ENCODE results near the gene CACNG7. TPM values are rescaled to one million over a fixed set of nuclear protein-coding genes. Genes with fewer than 3 reads are reported as not detected.

CACNG7 gene
- total and polyA plus RNA-seq, 7 experiments from 2014 or later: not detected

DNA sequence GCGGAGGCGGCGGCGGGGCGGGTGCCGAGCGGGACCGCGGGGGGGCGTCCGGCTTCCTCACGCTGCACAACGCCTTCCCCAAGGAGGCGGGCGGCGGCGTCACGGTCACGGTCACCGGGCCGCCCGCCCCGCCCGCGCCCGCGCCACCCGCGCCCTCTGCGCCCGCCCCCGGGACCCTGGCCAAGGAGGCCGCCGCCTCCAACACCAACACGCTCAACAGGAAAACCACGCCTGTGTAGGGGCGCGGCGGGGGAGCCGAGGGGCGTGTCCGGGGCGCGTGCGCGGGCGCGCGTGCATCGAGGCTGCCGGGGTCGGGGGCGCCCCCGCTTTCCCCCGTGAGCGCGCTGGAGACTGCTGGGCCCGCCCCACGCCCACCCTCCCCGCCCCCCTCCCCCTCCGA is 73.5 kb downstream of the CACNG7 start:
- H3K4me3 Mint-ChIP-seq: peak overlapping the region in 1 of 10 donors; percentile 81
- peaks cover 3 to 15% (median 11%) of the 10 kb centered on the region in 5 donors for H3K36me3 Mint-ChIP-seq
- no peak overlapping the region for H3K4me3 ChIP-seq (ENCODE audit: low read length)
- peaks cover 34 to 41% (median 37%) of the 10 kb centered on the region in 5 donors for H3K27me3 Mint-ChIP-seq
- CTCF ChIA-PET: no interaction called here
- no peak overlapping the region for H3K27ac ChIP-seq (ENCODE audit: low read depth, low read length)
- no peak overlapping the region for H3K27ac Mint-ChIP-seq
- H3K27me3 ChIP-seq (ENCODE audit: control insufficient read depth in 2 of 2, insufficient read depth in 2 of 2, low read length in 2 of 2): peaks cover 6 to 22% of the 10 kb centered on the region in 2 donors
- H3K36me3 ChIP-seq (ENCODE audit: control insufficient read depth in 2 of 3, insufficient read depth in 3 of 3, low read length in 3 of 3): no peaks in the 10 kb centered on the region
- ATAC-seq (peak; percentile 50), DNase-seq (no peak)
- POLR2A ChIA-PET: no interaction called here
- H3K4me1 ChIP-seq (ENCODE audit: control insufficient read depth in 2 of 2, insufficient read depth in 2 of 2, low read length in 2 of 2): peaks cover 0 to 5% of the 10 kb centered on the region in 2 donors
- peaks cover 11 to 36% (median 27%) of the 10 kb centered on the region in 7 donors for H3K4me1 Mint-ChIP-seq
- H3K9me3 Mint-ChIP-seq: peaks cover 0 to 23% (median 8%) of the 10 kb centered on the region in 11 donors
- peaks cover 0 to 4% (median 0%) of the 10 kb centered on the region in 3 experiments for H3K9me3 ChIP-seq (ENCODE audit: control insufficient read depth in 2 of 3, low read length in 3 of 3)
- intact Hi-C loops (cut with micrococcal nuclease): no loop called here

GRCh38 chr19:53983457-53984289 is 74.6 kb downstream of the CACNG7 start:
- CTCF ChIA-PET: no interaction called here
- Mint-ChIP-seq H3K27me3 (peaks cover 30 to 31% (median 31%) of the 10 kb centered on the region in 5 donors), H3K4me3 (no peak overlapping the region), H3K36me3 (peaks cover 3 to 15% (median 11%) of the 10 kb centered on the region in 5 donors), H3K4me1 (peaks cover 8 to 30% (median 24%) of the 10 kb centered on the region in 7 donors), H3K27ac (no peak overlapping the region), H3K9me3 (peaks cover 0 to 20% (median 8%) of the 10 kb centered on the region in 11 donors)
- Histone ChIP-seq H3K4me1 (ENCODE audit: control insufficient read depth in 2 of 2, insufficient read depth in 2 of 2, low read length in 2 of 2) (no peaks in the 10 kb centered on the region), H3K36me3 (ENCODE audit: control insufficient read depth in 2 of 3, insufficient read depth in 3 of 3, low read length in 3 of 3) (no peaks in the 10 kb centered on the region), H3K27me3 (ENCODE audit: control insufficient read depth in 2 of 2, insufficient read depth in 2 of 2, low read length in 2 of 2) (peaks cover 6 to 22% of the 10 kb centered on the region in 2 donors), H3K4me3 (ENCODE audit: low read length) (no peak overlapping the region), H3K9me3 (ENCODE audit: control insufficient read depth in 2 of 3, low read length in 3 of 3) (peaks cover 0 to 4% (median 0%) of the 10 kb centered on the region in 3 experiments), H3K27ac (ENCODE audit: low read depth, low read length) (no peak overlapping the region)
- no peak for ATAC-seq
- DNase-seq: no peak
- intact Hi-C loops (cut with micrococcal nuclease): no loop called here
- POLR2A ChIA-PET: no interaction called here

DNA sequence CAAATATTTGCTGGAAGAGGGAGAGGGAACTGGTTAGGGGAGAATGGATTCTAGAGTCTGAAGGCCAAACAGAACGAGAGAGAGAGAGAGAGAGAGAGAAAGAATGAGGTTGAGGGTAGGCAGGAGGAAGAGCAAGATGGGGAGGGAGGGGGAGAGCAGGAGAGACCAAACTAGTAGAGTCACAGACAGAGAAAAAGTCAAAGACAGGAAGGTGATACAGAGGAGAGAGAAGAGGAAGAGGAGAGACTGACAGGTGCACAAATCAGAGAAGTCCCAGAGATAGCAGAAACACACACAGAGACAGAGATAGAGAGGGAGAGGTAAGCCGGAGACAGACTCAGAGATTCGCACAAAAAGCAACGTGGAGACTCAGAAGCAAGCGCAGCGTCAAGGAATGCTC is 76.8 kb downstream of the CACNG7 start:
- peaks cover 9 to 15% (median 13%) of the 10 kb centered on the region in 5 donors for H3K27me3 Mint-ChIP-seq
- Histone ChIP-seq H3K27ac (ENCODE audit: low read depth, low read length) (no peak overlapping the region), H3K4me3 (ENCODE audit: low read length) (no peak overlapping the region), H3K9me3 (ENCODE audit: control insufficient read depth in 2 of 3, low read length in 3 of 3) (no peaks in the 10 kb centered on the region), H3K36me3 (ENCODE audit: control insufficient read depth in 2 of 3, insufficient read depth in 3 of 3, low read length in 3 of 3) (no peaks in the 10 kb centered on the region), H3K27me3 (ENCODE audit: control insufficient read depth in 2 of 2, insufficient read depth in 2 of 2, low read length in 2 of 2) (peaks cover under 1 to 14% of the 10 kb centered on the region in 2 donors), H3K4me1 (ENCODE audit: control insufficient read depth in 2 of 2, insufficient read depth in 2 of 2, low read length in 2 of 2) (no peaks in the 10 kb centered on the region)
- no peak overlapping the region for H3K4me3 Mint-ChIP-seq
- DNase-seq (no peak), ATAC-seq (no peak)
- peaks cover 0 to 3% (median 2%) of the 10 kb centered on the region in 5 donors for H3K36me3 Mint-ChIP-seq
- peaks cover 0 to 11% (median 8%) of the 10 kb centered on the region in 7 donors for H3K4me1 Mint-ChIP-seq
- ChIA-PET CTCF (no interaction called here), POLR2A (no interaction called here)
- peaks cover 0 to 5% (median 2%) of the 10 kb centered on the region in 11 donors for H3K9me3 Mint-ChIP-seq
- intact Hi-C loops (cut with micrococcal nuclease): no loop called here
- H3K27ac Mint-ChIP-seq: no peak overlapping the region

- peaks cover 18 to 26% (median 20%) of the 10 kb centered on the region in 5 donors for H3K27me3 Mint-ChIP-seq
- DNase-seq: no peak
These were observed 79.9 kb downstream of the CACNG7 start for GRCh38 chr19:53988981-53989380.

DNA sequence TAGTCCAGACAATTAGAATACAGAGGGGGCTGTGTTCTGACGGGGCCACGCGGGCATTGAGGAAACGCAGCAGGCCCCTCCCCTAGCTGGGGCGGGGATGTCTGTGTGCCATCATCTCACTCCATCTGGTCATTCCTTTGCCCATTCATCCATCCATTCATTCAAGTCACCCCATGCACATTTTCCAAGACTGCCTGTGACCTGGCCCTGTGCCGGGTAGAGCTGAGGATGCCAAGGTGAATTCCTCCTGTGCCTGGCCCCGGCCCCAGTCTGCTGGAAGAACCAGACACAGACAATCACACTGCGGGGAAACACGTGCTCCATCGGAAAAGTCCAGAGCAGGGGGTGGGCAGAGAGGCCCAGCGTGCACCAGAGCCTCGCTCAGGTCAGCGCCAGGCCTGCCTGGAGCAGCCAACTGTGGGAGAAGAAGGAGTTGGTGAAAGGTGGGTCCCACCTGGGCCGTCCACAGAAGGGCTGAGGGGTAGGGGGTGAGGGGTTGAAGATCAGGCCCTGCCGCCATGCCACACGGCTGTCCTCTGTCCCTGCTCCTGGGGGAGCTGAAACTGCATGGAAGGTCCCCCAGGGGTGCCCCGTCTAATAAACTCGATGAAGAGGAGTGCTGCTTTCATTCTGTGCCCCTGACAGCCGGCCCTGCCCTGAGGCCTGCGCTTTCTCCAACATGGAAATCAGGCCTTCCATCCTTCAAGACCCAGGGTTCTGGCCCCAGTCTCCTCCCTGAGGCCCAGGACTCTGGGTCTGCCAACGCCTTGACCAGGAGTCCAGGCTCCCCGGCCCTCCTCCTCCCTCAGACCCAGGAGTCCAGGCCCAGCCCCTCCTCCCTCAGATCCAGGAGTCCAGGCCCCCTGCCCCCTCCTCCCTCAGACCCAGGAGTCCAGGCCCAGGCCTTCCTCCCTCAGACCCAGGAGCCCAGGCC is 80.8 kb downstream of the CACNG7 start:
- CTCF ChIA-PET: no interaction called here
- Histone ChIP-seq H3K36me3 (ENCODE audit: control insufficient read depth in 2 of 3, insufficient read depth in 3 of 3, low read length in 3 of 3) (no peaks in the 10 kb centered on the region), H3K27ac (ENCODE audit: low read depth, low read length) (no peak overlapping the region), H3K4me1 (ENCODE audit: control insufficient read depth in 2 of 2, insufficient read depth in 2 of 2, low read length in 2 of 2) (no peaks in the 10 kb centered on the region), H3K9me3 (ENCODE audit: control insufficient read depth in 2 of 3, low read length in 3 of 3) (no peaks in the 10 kb centered on the region), H3K27me3 (ENCODE audit: control insufficient read depth in 2 of 2, insufficient read depth in 2 of 2, low read length in 2 of 2) (peaks cover 0 to 8% of the 10 kb centered on the region in 2 donors), H3K4me3 (ENCODE audit: low read length) (no peak overlapping the region)
- POLR2A ChIA-PET: no interaction called here
- no peak overlapping the region for H3K27ac Mint-ChIP-seq
- peaks cover 0 to 10% (median 6%) of the 10 kb centered on the region in 7 donors for H3K4me1 Mint-ChIP-seq
- peaks cover 0 to 2% (median 0%) of the 10 kb centered on the region in 11 donors for H3K9me3 Mint-ChIP-seq
- DNase-seq (no peak), ATAC-seq (no peak)
- H3K36me3 Mint-ChIP-seq: no peaks in the 10 kb centered on the region
- intact Hi-C loops (cut with micrococcal nuclease): no loop called here
- H3K27me3 Mint-ChIP-seq: peaks cover 25 to 34% (median 29%) of the 10 kb centered on the region in 5 donors
- peak overlapping the region in 1 of 10 donors; percentile 29 for H3K4me3 Mint-ChIP-seq

More at GRCh38 chr19:53988981-53989380, 79.9 kb downstream of the CACNG7 start:
- Mint-ChIP-seq H3K4me1 (peaks cover 0 to 10% (median 6%) of the 10 kb centered on the region in 7 donors), H3K36me3 (no peaks in the 10 kb centered on the region), H3K27ac (peak overlapping the region in 1 of 9 donors; percentile 67), H3K4me3 (peak overlapping the region in 1 of 10 donors; percentile 3), H3K9me3 (no peaks in the 10 kb centered on the region)
- Histone ChIP-seq H3K9me3 (ENCODE audit: control insufficient read depth in 2 of 3, low read length in 3 of 3) (no peaks in the 10 kb centered on the region), H3K27me3 (ENCODE audit: control insufficient read depth in 2 of 2, insufficient read depth in 2 of 2, low read length in 2 of 2) (peaks cover 0 to 8% of the 10 kb centered on the region in 2 donors), H3K27ac (ENCODE audit: low read depth, low read length) (no peak overlapping the region), H3K4me3 (ENCODE audit: low read length) (no peak overlapping the region), H3K4me1 (ENCODE audit: control insufficient read depth in 2 of 2, insufficient read depth in 2 of 2, low read length in 2 of 2) (no peaks in the 10 kb centered on the region), H3K36me3 (ENCODE audit: control insufficient read depth in 2 of 3, insufficient read depth in 3 of 3, low read length in 3 of 3) (no peaks in the 10 kb centered on the region)
- no peak for ATAC-seq
- intact Hi-C loops (cut with micrococcal nuclease): no loop called here
- POLR2A ChIA-PET: interaction anchor here (0.7 kb wide), 1 partner anchor 409 kb away, joined by 3 read pairs; no protein-coding TSS in a partner anchor
- CTCF ChIA-PET: no interaction called here

GRCh38 chr19:53991224-53992113 is 82.4 kb downstream of the CACNG7 start, which contains the start of gene CACNG6:
Gene CACNG6 (plus strand): TSS chr19:53991637. CDS start chr19:53992878, 1,241 bp downstream.
- Histone ChIP-seq H3K4me3 (ENCODE audit: low read length) (no peak within 1 kb of the TSS), H3K4me1 (ENCODE audit: control insufficient read depth in 2 of 2, insufficient read depth in 2 of 2, low read length in 2 of 2) (no peaks in the 10 kb centered on the region), H3K27ac (ENCODE audit: low read depth, low read length) (no peak within 1 kb of the TSS), H3K36me3 (ENCODE audit: control insufficient read depth in 2 of 3, insufficient read depth in 3 of 3, low read length in 3 of 3) (no peaks in the 10 kb centered on the region), H3K27me3 (ENCODE audit: control insufficient read depth in 2 of 2, insufficient read depth in 2 of 2, low read length in 2 of 2) (peaks cover 0 to 8% of the 10 kb centered on the region in 2 donors), H3K9me3 (ENCODE audit: control insufficient read depth in 2 of 3, low read length in 3 of 3) (no peaks in the 10 kb centered on the region)
- ChIA-PET CTCF (no interaction called here), POLR2A (no interaction called here)
- intact Hi-C loops (cut with micrococcal nuclease): no loop called here
- Mint-ChIP-seq H3K36me3 (peaks cover 0 to 5% (median 0%) of the 10 kb centered on the region in 5 donors), H3K9me3 (peaks cover 0 to 4% (median 0%) of the 10 kb centered on the region in 11 donors), H3K27me3 (peaks cover 37 to 45% (median 42%) of the 10 kb centered on the region in 5 donors), H3K27ac (no peak within 1 kb of the TSS), H3K4me3 (peak within 1 kb of the TSS in 7 of 10 donors; percentile 29 to 79 (median 44)), H3K4me1 (peaks cover 0 to 10% (median 6%) of the 10 kb centered on the region in 7 donors)
- DNase-seq: no peak
- ATAC-seq: peak; percentile 31
